ENCODE results near the gene FAM221B. TPM values are rescaled to one million over a fixed set of nuclear protein-coding genes. Genes with fewer than 3 reads are reported as not detected.

The FAM221B gene
- total and polyA plus RNA-seq, 9 of the 15 experiments (the other 6 are each of a cell fraction or from before 2014, with no cell fraction given), result 0.01 TPM; not detected in 8

DNA sequence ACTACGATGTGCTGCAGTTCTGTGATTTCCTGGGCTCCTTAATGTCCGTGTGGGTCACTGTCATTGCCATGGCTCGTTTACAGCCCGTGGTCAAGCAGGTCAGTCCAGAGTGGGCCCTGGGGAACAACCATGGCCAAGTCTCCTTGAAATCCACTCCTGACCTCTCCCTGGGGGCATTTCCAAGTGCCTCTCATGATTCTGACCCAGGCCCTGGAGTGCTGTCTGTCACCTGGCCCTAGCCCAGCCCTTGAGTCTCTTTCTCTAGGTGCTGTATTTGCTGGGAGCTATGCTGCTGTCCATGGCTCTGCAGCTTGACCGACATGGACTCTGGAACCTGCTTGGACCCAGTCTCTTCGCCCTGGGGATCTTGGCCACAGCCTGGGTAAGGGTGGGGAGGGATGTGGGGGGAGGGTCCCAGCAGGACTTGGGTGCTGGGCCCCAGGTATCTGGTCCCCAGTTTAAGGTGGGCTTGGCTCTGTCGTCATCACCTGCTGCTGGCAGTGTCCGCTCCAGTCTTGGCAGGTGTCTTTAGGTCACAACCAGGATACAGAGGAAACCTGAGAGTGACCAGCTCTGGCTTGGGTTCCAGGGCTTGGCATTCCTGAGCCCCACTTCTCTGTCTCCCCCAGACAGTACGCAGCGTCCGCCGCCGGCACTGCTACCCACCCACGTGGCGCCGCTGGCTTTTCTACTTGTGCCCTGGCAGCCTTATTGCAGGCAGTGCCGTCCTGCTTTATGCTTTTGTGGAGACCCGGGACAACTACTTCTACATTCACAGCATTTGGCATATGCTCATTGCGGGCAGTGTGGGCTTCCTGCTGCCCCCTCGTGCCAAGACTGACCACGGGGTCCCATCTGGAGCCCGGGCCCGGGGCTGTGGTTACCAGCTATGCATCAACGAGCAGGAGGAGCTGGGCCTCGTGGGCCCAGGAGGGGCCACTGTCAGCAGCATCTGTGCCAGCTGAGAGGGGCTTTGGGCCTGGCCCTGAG lies 24.6 kb upstream of the FAM221B start:
- intact Hi-C loops (cut with micrococcal nuclease) (no loop called here), in situ Hi-C loops (cut with MboI) (no loop called here)
- DNase-seq (ENCODE audit: extremely low read depth in 1 of 4, low spot score in 3 of 4), result no peak
- H3K79me2 ChIP-seq (ENCODE audit: control insufficient read depth, insufficient read depth, low read length), result no peaks in the 10 kb centered on the region
- ATAC-seq, result no peak
- H2AFZ ChIP-seq (ENCODE audit: low read depth, low read length), result no peak overlapping the region
- H3K4me1 ChIP-seq (replicated peaks in 1 of 2; ENCODE audit: control insufficient read depth in 2 of 2, insufficient read depth in 2 of 2, low read length in 2 of 2), result no peaks in the 10 kb centered on the region
- no TSS peak for BruUV-seq (replicated peaks)
- TF ChIP-seq, protein P1, sequence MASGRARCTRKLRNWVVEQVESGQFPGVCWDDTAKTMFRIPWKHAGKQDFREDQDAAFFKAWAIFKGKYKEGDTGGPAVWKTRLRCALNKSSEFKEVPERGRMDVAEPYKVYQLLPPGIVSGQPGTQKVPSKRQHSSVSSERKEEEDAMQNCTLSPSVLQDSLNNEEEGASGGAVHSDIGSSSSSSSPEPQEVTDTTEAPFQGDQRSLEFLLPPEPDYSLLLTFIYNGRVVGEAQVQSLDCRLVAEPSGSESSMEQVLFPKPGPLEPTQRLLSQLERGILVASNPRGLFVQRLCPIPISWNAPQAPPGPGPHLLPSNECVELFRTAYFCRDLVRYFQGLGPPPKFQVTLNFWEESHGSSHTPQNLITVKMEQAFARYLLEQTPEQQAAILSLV (tag; IDR thresholded peaks at IDR 0.05), result no peak
- TF ChIP-seq TFAM (CRISPR knock-in tag; conservative IDR thresholded peaks at IDR 0.05), result no peak
- H3K27me3 ChIP-seq (ENCODE audit: control insufficient read depth in 2 of 2, insufficient read depth in 2 of 2, low read length in 2 of 2), result peaks cover 9 to 40% of the 10 kb centered on the region in 2 experiments; a peak in 4 of 5 replicates
- H3K4me2 ChIP-seq (ENCODE audit: insufficient read depth, low read length), result no peak overlapping the region
- H3K36me3 ChIP-seq (ENCODE audit: control insufficient read depth, insufficient read depth, low read length), result no peaks in the 10 kb centered on the region
- H3K4me3 ChIP-seq, result no peak overlapping the region
- no peak for FAIRE-seq
- CTCF ChIA-PET (ENCODE audit: low intra/inter-chr PET ratio), result no interaction called here
- H3K9me1 ChIP-seq (ENCODE audit: control insufficient read depth, insufficient read depth, low read length), result no peaks in the 10 kb centered on the region
- POLR2A ChIA-PET, result interaction anchor here (1.6 kb wide), 1 partner anchor 9 kb away, joined by 3 read pairs; no protein-coding TSS in a partner anchor
- H3K9me3 ChIP-seq (replicated peaks; ENCODE audit: control insufficient read depth, insufficient read depth, low read depth, low read length), result no peaks in the 10 kb centered on the region
- under 1% methylated on average over 21 of the region's 25 CpGs for WGBS (ENCODE audit: insufficient coverage, low coverage, missing lambda C conversion rate)
- no peaks in the 10 kb centered on the region for H4K20me1 ChIP-seq (replicated peaks; ENCODE audit: control insufficient read depth, insufficient read depth, low read length)
- H3K9ac ChIP-seq (ENCODE audit: insufficient read depth in 1 of 2, low read depth in 2 of 2, low read length in 2 of 2), result no peak overlapping the region
- no peak overlapping the region for H3K27ac ChIP-seq (ENCODE audit: extremely low read depth, low read depth, low read length)

All from K562 (cell line).